HG03025 (cell line): ENCODE results near the gene NELFB.

Experiments
- ATAC-seq: cut with Tn5 transposase; IDR thresholded peaks from one replicate; pipeline ENCODE4 v1.9.1; 2021; ENCODE audit warnings: mild to moderate bottlenecking, moderate library complexity; ENCODE audit not compliant: unreplicated experiment, low FRiP score

NELFB gene

DNA sequence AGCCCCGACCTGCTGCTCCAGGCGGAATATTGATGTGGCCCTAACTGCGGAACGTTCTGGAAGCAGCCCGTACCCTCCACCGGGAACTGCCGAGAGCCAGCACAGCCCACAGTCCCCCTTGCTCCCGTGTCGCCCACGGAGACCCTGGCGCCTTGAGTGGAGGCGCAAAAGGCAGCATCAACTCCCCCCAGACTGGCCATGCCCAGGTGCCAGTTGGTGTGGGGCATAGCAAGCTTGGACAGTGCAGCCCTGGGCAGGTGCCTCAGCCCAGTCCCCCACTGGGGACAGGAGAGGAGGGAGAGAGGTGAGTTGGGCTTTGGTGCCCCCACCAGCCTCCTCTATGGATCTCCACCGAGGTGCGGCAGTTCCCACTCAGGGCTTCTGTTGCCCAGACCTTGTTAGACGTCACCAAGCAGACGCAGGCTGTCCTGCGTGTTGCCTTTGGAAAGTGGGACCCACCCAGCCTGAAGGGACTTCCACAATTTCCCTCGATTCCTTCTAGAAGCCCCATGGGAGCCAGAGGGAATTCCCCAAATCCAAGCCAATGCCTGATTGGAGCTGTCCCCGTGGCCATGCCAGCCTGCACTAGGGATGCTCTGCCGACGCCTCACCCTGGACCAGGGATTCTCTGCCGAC, 66.7 kb downstream of the NELFB start:
- ATAC-seq, result no peak
